GM10266 (cell line): ENCODE results near the gene ARPP21.
"Not testable (repeated sequence)": the region's sequence is repeated elsewhere in the genome, so short reads cannot be mapped to it uniquely, and the experiment has no call there.

ENCODE experiments used
- DNase-seq: peaks from one replicate; pipeline ENCODE4 v3.0.0; 2012; ENCODE audit errors: extremely low spot score
- TF ChIP-seq, protein P1 (sequence below): IDR thresholded peaks from 2 replicates; pipeline ENCODE4 v1.5.1; 2012; ENCODE audit warnings: mild to moderate bottlenecking, low read depth; ENCODE audit not compliant: control insufficient read depth, insufficient read depth; ENCODE audit errors: missing control alignments

Gene ARPP21

DNA sequence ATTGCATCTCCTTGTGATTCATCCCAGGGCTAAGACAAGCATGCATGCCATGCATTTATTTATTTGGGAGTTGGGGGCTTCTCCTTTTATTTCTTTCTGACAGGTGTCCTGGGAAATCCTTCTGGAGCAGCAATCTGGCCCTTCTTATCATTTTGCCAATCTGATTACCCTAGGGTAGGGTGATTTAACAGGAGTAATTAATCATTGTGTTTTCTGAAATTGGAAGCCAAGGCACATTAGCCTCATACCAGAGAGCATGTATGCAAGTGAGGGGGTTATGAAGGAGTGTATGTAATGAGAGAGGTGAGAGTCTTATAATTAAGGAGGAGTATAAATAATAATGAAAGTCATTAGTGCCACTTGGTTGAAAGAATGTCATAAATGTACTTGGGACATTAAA is 37.4 kb upstream of the ARPP21 start:
- no peak for DNase-seq
- TF ChIP-seq, protein P1, sequence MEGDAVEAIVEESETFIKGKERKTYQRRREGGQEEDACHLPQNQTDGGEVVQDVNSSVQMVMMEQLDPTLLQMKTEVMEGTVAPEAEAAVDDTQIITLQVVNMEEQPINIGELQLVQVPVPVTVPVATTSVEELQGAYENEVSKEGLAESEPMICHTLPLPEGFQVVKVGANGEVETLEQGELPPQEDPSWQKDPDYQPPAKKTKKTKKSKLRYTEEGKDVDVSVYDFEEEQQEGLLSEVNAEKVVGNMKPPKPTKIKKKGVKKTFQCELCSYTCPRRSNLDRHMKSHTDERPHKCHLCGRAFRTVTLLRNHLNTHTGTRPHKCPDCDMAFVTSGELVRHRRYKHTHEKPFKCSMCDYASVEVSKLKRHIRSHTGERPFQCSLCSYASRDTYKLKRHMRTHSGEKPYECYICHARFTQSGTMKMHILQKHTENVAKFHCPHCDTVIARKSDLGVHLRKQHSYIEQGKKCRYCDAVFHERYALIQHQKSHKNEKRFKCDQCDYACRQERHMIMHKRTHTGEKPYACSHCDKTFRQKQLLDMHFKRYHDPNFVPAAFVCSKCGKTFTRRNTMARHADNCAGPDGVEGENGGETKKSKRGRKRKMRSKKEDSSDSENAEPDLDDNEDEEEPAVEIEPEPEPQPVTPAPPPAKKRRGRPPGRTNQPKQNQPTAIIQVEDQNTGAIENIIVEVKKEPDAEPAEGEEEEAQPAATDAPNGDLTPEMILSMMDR, result no peak

- TF ChIP-seq, protein P1, result no peak
- DNase-seq, result no peak
These were observed 36.9 kb upstream of the ARPP21 start for GRCh38 chr3:35602395-35602936.

GRCh38 chr3:35616346-35616745 is 23.0 kb upstream of the ARPP21 start:
- no peak for DNase-seq
- TF ChIP-seq, protein P1, result no peak

DNA sequence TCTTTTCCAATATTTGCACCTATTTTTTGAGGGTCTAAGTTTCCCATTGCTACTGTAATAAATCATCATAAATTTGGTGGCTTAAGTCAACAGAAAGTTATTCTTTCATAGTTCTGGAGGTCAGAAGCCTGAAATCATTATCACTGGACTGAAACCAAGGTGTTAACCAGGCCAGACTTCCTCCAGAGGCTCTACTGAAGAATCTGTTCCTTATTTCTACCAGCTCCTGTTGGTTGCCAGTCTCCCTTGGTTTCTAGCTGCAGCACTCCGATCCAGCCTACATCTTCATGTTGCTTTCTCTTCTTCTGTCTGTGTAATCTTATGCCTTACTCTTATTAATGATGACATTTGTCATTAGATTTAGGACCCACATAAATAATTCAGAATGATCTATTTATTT is 22.0 kb upstream of the ARPP21 start:
- TF ChIP-seq, protein P1, result no peak
- DNase-seq, result no peak

DNA sequence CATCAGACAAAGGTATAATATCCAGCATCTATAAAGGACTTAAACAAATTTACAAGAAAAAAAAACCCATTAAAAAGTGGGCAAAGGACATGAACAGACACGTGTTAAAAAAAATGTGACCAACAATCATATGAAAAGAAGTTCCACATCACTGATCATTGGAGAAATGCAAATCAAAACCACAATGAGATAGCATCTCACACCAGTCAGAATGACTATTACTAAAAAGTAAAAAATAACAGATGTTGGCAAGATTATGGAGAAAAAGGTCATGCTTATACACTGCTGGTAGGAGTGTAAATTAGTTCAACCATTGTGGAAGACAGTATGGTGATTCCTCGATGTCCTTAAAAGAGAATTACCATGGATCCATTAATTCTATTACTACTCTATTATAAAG is 19.1 kb upstream of the ARPP21 start:
- DNase-seq, result not testable (repeated sequence)

GRCh38 chr3:35624698-35625097 is 14.6 kb upstream of the ARPP21 start:
- TF ChIP-seq, protein P1, result no peak
- no peak for DNase-seq

DNA sequence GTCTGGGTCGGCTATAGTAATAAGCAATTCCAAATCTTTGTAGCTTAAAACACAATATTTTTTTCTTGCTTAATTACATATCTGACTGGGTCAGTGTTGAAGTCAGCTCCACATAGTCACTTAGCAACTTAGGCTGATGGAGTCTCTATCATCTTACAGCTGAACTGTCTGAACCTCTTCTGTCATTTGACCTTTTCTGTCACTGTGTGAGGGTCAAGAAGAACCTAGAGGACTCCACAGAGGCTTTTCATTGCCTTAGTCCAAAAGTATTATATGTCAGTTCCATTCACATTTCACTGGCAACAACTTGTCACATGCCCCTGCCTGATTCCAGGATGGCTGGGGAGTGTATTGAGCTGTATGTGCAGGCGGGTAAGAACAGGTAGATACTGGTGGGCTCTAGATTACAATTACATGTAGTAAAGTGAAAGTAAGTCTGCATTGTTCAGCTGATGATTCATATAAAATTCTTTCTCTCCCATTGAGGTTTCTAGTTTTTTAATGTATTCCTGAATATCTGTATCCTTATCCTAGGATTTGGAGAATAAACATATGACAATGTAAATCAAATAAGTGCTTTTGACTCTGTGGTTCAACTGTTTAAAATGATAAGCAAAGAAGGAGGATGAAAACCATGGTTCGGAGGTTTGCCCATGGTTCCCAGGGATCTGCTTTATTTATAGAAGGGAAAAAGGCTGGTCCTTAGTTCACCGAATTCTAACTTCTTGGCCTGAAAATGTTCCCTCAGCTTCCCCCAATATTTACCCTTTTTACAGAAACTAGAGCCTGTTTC is 5.8 kb upstream of the ARPP21 start:
- DNase-seq, result no peak

More for the DNA sequence above, 5.8 kb upstream of the ARPP21 start:
- TF ChIP-seq, protein P1, result no peak
